ENCODE measurements around the gene IQCK. TPM values are rescaled to one million over a fixed set of nuclear protein-coding genes. Genes with fewer than 3 reads are reported as not detected.

IQCK gene
- total RNA-seq, 2 donors from 2014 or later, result 26.0 to 42.2 TPM

DNA sequence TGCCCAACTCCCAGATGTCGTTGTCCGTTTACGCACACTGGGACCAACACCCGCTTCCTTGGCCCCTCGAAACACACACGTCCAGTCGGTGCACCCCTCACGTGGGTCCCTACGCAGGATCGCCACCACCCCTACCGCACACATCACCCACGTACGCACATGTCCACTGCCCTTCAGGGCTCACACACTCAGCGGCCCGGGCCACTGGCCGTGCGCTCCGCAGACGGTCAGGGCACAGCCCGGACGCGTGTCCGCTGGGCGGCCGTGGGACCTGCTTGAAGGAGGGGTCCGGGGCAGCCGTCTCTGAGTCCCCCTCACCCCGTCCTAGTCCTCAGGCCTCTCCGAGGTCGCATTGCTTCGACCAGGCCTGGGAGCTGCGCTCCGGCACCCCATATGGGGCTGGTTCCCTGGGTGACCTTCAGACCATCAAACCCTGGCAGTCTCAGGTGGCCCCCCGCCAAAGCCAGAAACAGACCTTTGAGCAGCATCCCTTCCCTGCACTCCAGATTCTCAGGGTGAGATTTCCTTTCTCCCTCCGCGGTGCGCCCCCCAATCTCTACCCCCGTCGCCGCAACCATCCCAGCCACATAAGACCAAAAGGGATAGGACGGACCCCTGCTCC lies 167.5 kb downstream of the IQCK start:
- intact Hi-C loops (cut with DNase I), result loop anchor here (1.0 to 5.0 kb wide), 2 partner anchors 284 to 328 kb away; partner anchors contain the start of gene VPS35L
- H3K27me3 ChIP-seq (replicated peaks; ENCODE audit: insufficient read depth), result no peaks in the 10 kb centered on the region
- TF ChIP-seq POLR2A (IDR thresholded peaks at IDR 0.05) (no peak), POLR2AphosphoS5 (IDR thresholded peaks at IDR 0.05) (no peak)
- TF ChIP-seq, protein P1, sequence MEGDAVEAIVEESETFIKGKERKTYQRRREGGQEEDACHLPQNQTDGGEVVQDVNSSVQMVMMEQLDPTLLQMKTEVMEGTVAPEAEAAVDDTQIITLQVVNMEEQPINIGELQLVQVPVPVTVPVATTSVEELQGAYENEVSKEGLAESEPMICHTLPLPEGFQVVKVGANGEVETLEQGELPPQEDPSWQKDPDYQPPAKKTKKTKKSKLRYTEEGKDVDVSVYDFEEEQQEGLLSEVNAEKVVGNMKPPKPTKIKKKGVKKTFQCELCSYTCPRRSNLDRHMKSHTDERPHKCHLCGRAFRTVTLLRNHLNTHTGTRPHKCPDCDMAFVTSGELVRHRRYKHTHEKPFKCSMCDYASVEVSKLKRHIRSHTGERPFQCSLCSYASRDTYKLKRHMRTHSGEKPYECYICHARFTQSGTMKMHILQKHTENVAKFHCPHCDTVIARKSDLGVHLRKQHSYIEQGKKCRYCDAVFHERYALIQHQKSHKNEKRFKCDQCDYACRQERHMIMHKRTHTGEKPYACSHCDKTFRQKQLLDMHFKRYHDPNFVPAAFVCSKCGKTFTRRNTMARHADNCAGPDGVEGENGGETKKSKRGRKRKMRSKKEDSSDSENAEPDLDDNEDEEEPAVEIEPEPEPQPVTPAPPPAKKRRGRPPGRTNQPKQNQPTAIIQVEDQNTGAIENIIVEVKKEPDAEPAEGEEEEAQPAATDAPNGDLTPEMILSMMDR (IDR thresholded peaks at IDR 0.05), result no peak
- no peak for DNase-seq (ENCODE audit: low spot score)
- H3K4me3 ChIP-seq, result peak overlapping the region; percentile 77 to 78
- H3K36me3 ChIP-seq, result no peaks in the 10 kb centered on the region
- no peaks in the 10 kb centered on the region for H3K9me3 ChIP-seq
- no peaks in the 10 kb centered on the region for H3K4me1 ChIP-seq (replicated peaks)
- H3K27ac ChIP-seq, result no peak overlapping the region
- WGBS, result 49% methylated on average over 41 of the region's 41 CpGs

DNA sequence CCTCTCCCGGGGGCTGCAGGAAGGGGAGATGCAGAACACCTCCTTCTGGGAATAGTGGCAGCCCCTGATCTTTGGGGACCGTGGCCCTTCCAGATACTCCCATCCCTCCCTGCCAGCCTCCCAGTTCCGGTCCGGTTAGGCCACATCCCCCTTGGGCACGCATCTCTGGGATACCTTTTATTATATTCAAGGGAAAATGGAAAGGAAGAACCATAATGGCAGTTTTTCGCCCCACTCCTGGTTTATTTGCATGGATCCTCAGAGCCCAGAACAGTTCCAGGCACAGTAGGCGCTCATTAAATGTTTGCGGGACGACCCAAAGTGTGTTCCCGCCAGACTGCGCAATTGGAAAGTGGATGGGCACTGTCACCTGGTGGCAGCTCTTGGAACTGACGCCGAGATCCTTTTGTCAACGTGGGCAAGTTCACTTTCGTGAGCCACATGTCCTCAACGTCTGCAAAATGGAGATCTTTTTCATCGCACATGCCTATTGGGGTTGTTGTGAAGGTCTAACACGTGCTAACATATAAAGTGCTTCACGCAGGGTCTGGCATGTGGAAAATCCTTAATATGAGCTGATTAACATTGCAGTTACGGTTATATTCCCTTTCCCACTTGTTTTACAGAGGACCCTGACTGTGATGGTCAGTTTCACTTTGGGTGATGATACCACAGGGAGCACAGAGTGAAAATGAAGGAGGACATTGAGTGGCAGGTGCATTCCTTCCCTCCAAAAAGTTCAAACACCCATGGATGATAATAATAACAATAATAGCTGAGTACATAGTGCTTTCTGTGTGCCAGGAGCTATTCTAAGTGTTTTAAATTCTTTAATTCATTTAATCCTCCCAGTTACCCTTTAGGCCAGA lies 168.2 kb downstream of the IQCK start:
- intact Hi-C loops (cut with DNase I), result loop anchor here (5.0 kb wide), 1 partner anchor 329 kb away; the partner anchor contains the start of gene VPS35L
- no peak overlapping the region for H3K4me3 ChIP-seq
- H3K4me1 ChIP-seq (replicated peaks), result no peaks in the 10 kb centered on the region
- H3K27me3 ChIP-seq (replicated peaks; ENCODE audit: insufficient read depth), result no peaks in the 10 kb centered on the region
- peak; percentile 58 for DNase-seq (ENCODE audit: low spot score)
- H3K36me3 ChIP-seq, result no peaks in the 10 kb centered on the region
- no peaks in the 10 kb centered on the region for H3K9me3 ChIP-seq
- TF ChIP-seq POLR2AphosphoS5 (IDR thresholded peaks at IDR 0.05) (no peak), POLR2A (IDR thresholded peaks at IDR 0.05) (no peak)
- TF ChIP-seq, protein P1 (IDR thresholded peaks at IDR 0.05), result peak; percentile 99 to 100 (median 99)
- no peak overlapping the region for H3K27ac ChIP-seq
- WGBS, result 10% methylated on average over 20 of the region's 20 CpGs

DNA sequence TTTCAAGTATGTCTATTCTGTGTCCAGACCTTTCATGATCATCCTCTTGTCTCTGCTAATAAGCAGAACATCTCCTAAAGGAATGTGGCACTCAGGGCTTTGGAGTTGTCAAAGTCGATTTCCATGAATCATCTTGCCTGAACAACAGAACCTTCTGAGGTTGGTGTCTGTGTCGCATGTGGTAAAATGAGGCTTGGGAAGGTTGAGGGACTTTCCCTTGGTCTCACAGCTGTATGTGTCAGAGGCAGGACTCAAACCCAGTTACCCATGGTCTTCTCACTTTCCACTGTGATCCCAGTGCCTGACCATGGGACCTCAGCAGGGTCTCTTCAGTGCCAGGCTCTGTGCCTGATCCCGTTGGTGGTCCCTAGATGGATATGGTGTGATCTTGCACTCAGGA lies 170.8 kb downstream of the IQCK start:
- intact Hi-C loops (cut with DNase I), result loop anchor here (5.0 kb wide), 1 partner anchor 332 kb away; the partner anchor contains the start of gene VPS35L
- Histone ChIP-seq H3K36me3 (no peaks in the 10 kb centered on the region), H3K4me3 (no peak overlapping the region), H3K9me3 (no peaks in the 10 kb centered on the region), H3K27me3 (replicated peaks; ENCODE audit: insufficient read depth) (no peaks in the 10 kb centered on the region), H3K27ac (no peak overlapping the region), H3K4me1 (replicated peaks) (no peaks in the 10 kb centered on the region)
- TF ChIP-seq, protein P1 (IDR thresholded peaks at IDR 0.05), result no peak
- WGBS, result 86% methylated on average over 3 of the region's 3 CpGs
- DNase-seq (ENCODE audit: low spot score), result no peak

DNA sequence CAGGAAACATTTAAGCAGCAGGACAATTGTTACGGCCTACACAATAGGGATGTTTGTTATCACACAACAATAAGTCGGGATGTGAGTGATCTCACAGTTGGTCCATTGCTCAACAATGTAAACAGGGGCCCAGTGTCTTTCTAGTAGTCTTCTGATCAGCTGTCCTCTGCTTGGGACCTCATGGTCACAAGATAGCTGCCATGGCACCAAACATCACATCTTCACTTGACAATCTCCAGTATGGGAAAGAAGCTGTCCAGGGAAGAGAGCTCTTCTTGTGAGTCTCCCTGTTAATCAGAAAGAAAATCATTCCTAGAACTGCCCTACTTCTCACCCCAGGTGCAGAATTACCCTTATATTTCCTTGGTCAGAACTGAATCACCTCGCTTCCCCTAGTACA lies 172.8 kb downstream of the IQCK start:
- WGBS, result 93% methylated on average over 3 of the region's 3 CpGs
- TF ChIP-seq POLR2A (IDR thresholded peaks at IDR 0.05) (no peak), POLR2AphosphoS5 (IDR thresholded peaks at IDR 0.05) (no peak)
- Histone ChIP-seq H3K4me3 (no peak overlapping the region), H3K9me3 (no peaks in the 10 kb centered on the region), H3K36me3 (no peaks in the 10 kb centered on the region), H3K27ac (no peak overlapping the region), H3K4me1 (replicated peaks) (no peaks in the 10 kb centered on the region), H3K27me3 (replicated peaks; ENCODE audit: insufficient read depth) (no peaks in the 10 kb centered on the region)
- no peak for DNase-seq (ENCODE audit: low spot score)
- intact Hi-C loops (cut with DNase I), result no loop called here

GRCh38 chr16:19892902-19893301 lies 174.8 kb downstream of the IQCK start:
- Histone ChIP-seq H3K36me3 (no peaks in the 10 kb centered on the region), H3K4me1 (replicated peaks) (no peaks in the 10 kb centered on the region), H3K27me3 (replicated peaks; ENCODE audit: insufficient read depth) (no peaks in the 10 kb centered on the region), H3K4me3 (no peak overlapping the region), H3K9me3 (no peaks in the 10 kb centered on the region), H3K27ac (no peak overlapping the region)
- 76% methylated on average over 12 of the region's 12 CpGs for WGBS
- no peak for TF ChIP-seq POLR2A (IDR thresholded peaks at IDR 0.05)
- TF ChIP-seq, protein P1 (IDR thresholded peaks at IDR 0.05), result no peak
- no peak for TF ChIP-seq POLR2AphosphoS5 (IDR thresholded peaks at IDR 0.05)
- intact Hi-C loops (cut with DNase I), result no loop called here
- no peak for DNase-seq (ENCODE audit: low spot score)
